ENCODE results near the gene ARHGAP27. TPM values are rescaled to one million over a fixed set of nuclear protein-coding genes. Genes with fewer than 3 reads are reported as not detected.
A peak's percentile ranks its signal among the peaks of the same experiment; 100 is the strongest.

Gene ARHGAP27
- total RNA-seq, 1 donor from 2014 or later = 39.8 TPM

DNA sequence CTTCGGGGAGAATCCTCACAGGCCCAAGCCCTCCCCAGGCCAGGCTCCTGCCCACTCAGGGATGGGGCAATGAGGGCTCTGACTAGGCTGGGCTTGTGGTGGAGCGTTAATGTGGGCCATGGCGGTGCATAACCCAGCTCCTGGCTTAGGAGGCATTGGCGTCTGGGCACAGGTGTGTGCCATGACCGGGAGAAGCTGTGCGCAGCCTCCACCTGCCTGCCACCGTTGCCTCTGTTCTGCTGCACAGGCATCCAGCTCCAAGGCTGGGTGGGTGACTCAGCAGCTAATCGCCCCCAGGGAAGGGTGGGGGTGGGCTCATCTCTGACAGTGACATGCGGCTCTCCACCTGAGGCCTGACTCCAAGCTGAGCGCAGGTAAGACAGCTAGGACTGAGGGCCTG, 3.5 kb upstream of the ARHGAP27 start:
- no peak for DNase-seq (ENCODE audit: low read depth)
- no peak overlapping the region for H3K4me3 ChIP-seq (ENCODE audit: low read depth, low read length)
- no peak for TF ChIP-seq CTCF (conservative IDR thresholded peaks at IDR 0.05; ENCODE audit: low read depth, low read length)

- no peak overlapping the region for H3K4me3 ChIP-seq (ENCODE audit: low read depth, low read length)
- no peak for TF ChIP-seq CTCF (conservative IDR thresholded peaks at IDR 0.05; ENCODE audit: low read depth, low read length)
- no peak for DNase-seq (ENCODE audit: low read depth)
Observed at GRCh38 chr17:45435481-45435880, 2.8 kb upstream of the ARHGAP27 start.

- H3K4me3 ChIP-seq (ENCODE audit: low read depth, low read length) = peak overlapping the region; percentile 75
- DNase-seq (ENCODE audit: low read depth) = no peak
- TF ChIP-seq CTCF (conservative IDR thresholded peaks at IDR 0.05; ENCODE audit: low read depth, low read length) = no peak
Observed at GRCh38 chr17:45433159-45433535, 477 bp upstream of the ARHGAP27 start.

DNA sequence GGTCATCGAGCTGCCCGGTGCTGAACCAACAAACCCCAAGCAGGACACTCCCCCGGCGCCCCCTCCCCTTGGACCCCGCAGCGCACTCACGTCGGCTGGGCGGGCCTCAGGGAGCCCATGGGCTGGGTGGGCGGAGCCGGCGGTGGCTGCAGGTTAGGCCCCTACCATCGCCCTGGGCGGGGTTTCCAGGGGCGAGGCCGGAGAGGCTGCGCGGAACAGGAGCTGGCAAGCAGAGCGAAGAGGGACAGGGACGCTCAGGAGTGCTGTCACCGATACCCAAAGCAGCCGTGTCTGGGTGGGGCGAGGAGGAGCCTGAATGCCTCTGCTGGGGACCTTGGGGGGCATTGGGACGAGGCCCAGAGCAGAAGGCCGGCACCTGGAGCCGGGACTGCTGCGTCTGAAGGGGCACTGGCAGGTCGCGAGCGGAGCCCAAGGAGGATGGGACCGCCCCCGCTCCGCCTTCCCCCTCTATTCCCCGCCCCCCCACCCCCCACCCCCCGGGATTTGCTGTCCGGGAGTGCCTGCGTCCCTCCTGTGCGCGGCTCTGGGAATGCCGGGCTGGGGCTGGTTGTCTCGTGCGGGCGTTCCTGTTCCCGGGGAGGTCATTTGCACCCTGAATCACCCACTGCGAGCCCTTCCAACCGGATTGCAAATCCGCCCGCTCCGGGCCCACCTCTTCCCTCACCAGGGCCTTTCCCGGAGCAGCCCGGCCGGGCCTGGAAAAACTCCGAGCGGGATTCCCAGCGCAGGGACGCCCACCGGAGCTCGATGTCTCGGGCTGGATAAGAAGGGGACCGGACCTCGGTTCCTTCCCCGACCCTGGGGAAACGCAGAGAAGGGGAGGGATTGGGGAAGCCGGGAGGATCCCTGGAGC, 902 bp downstream of the ARHGAP27 start:
- no peak for TF ChIP-seq CTCF (conservative IDR thresholded peaks at IDR 0.05; ENCODE audit: low read depth, low read length)
- peak overlapping the region; percentile 75 for H3K4me3 ChIP-seq (ENCODE audit: low read depth, low read length)
- no peak for DNase-seq (ENCODE audit: low read depth)

DNA sequence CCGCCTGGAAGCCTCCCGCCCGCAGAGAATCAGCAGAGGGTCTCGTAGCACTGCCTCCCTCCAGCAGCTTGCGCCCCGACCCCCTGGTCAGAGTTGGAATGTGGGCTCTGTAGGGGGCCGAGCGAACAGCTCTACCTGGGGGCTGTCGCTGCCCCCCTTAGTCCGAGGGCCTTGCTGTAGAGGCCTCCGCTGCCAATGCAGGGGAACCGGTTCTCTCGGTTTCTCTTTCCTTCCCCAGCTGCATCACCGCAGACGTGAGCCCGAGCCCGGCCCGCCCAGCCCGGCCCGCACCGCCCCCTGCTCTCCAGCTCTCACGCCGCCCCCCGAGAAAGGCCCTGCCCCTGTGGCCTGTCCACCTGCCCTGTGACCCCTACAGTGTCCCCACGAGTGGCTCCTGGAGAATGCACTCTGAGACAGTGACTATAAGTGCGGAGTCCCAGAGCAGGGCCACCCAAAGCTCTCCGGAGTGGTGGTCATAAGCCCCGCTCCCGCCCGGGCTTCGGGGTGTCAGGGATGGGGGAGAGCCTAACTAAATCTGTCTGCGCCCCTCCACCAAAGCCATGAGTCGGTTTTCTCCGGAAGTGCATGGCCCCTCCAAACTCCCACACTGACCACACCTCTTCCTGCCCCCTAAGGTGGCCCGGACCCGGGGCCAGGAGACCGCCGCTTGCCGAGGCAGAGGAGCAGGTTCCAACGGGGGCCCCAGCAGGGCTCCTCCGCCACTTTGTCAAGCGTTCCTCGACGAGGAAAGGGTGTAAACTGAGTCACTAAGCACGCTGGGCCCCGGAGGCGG, 1.7 kb downstream of the ARHGAP27 start:
- TF ChIP-seq CTCF (conservative IDR thresholded peaks at IDR 0.05; ENCODE audit: low read depth, low read length) = no peak
- no peak for DNase-seq (ENCODE audit: low read depth)
- peak overlapping the region; percentile 75 for H3K4me3 ChIP-seq (ENCODE audit: low read depth, low read length)

DNA sequence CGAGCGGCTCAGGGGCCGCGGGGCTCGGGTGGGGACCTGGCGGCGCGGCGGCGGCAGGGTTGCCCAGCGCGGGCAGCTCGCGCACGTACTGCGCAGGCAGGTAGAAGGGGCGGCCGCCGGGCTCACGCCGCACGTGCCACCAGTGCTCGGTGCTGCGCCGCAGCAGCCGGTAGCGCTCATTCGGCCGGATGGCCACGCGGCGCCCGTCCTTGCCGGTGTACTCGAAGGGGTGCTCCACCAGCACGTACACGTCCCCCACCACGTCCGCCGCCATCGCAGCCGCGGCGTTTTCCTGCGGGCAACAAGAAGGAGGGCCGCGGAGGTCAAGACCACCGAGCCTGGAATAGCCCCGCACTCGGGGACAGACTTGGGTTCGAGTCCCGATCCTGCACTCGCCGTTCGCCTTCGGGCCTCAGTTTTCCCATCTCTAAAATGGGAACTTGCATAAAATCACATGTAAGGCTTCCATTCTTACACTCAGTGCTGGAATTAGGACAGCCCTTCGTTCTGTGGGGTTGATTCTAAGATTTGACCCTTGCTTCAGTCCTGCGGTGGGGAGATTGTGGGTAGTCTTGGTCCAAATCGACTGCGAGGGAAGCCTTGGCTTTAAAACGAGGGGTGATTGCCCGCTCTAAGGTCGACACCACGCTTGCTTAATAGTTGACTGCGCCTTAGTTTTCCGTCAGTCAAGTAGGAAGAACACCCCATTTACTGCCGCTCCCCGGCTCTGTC, 2.5 kb downstream of the ARHGAP27 start:
- H3K4me3 ChIP-seq (ENCODE audit: low read depth, low read length) = peak overlapping the region; percentile 75
- DNase-seq (ENCODE audit: low read depth) = no peak
- TF ChIP-seq CTCF (conservative IDR thresholded peaks at IDR 0.05; ENCODE audit: low read depth, low read length) = no peak
